Epithelial cell of proximal tubule (primary cell): ENCODE data around the gene SLCO1B3. TPM values are rescaled to one million over a fixed set of nuclear protein-coding genes. Genes with fewer than 3 reads are reported as not detected.

ENCODE experiments used
- DNase-seq: peaks from one replicate; pipeline ENCODE4 v3.0.0-alpha.2; 2011; ENCODE audit warnings: low read depth
- H3K4me3 ChIP-seq: 2 replicates; pipeline ENCODE4 v1.5.1; 2011; ENCODE audit warnings: low read depth, mild to moderate bottlenecking, low read length
- total RNA-seq: library from RNA; depleted of rRNA; stranded (reverse); fragments of >200 nt; gene quantifications from 2 replicates; pipeline ENCODE4 v1.2.3, GENCODE V29; 2015
- TF ChIP-seq, protein P1 (sequence below): conservative IDR thresholded peaks from 2 replicates; pipeline ENCODE4 v1.5.1; 2012; ENCODE audit warnings: low read depth, mild to moderate bottlenecking, low read length

The SLCO1B3 gene
- total RNA-seq, 1 donor from 2014 or later = not detected

DNA sequence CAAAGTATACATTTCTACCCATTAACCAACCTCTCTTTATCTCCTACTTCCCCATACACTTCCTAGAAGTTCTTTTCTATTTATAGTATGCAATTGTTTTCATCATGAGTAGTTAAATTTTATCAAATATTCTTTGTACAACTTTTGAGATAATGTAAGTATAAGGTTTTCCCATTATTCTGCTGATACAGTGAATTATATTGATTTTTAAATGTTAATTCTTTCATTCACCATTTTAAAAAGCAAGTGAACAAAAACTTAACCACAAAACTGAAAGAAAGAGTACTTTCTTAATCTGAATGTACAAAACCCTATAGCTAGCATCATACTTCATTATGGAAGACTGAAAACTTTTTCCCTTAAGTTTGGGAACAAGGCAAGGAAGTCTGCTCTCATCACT lies 9.5 kb upstream of the SLCO1B3 start:
- H3K4me3 ChIP-seq = no peak overlapping the region
- TF ChIP-seq, protein P1, sequence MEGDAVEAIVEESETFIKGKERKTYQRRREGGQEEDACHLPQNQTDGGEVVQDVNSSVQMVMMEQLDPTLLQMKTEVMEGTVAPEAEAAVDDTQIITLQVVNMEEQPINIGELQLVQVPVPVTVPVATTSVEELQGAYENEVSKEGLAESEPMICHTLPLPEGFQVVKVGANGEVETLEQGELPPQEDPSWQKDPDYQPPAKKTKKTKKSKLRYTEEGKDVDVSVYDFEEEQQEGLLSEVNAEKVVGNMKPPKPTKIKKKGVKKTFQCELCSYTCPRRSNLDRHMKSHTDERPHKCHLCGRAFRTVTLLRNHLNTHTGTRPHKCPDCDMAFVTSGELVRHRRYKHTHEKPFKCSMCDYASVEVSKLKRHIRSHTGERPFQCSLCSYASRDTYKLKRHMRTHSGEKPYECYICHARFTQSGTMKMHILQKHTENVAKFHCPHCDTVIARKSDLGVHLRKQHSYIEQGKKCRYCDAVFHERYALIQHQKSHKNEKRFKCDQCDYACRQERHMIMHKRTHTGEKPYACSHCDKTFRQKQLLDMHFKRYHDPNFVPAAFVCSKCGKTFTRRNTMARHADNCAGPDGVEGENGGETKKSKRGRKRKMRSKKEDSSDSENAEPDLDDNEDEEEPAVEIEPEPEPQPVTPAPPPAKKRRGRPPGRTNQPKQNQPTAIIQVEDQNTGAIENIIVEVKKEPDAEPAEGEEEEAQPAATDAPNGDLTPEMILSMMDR = no peak
- DNase-seq = no peak

DNA sequence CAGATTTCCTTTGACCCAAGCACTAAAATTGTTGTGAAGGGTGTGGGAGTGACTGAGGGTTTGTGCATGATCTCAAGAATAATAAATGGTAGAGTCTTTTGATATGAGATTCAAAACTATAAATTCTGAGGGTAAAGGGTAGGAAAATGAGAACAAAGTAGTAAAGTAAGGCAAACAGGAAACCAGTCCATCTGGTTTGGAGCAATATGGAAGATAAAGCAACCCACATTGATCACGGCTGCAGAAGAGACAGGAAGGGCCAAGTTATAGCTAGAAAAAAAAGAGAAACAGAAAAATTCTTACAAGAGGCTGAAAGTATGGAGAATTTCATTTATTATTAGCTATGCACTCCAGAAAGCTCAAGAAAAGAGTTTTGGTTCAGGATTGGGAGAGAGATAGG lies 4.6 kb upstream of the SLCO1B3 start:
- H3K4me3 ChIP-seq = no peak overlapping the region
- DNase-seq = no peak
- TF ChIP-seq, protein P1 = no peak

DNA sequence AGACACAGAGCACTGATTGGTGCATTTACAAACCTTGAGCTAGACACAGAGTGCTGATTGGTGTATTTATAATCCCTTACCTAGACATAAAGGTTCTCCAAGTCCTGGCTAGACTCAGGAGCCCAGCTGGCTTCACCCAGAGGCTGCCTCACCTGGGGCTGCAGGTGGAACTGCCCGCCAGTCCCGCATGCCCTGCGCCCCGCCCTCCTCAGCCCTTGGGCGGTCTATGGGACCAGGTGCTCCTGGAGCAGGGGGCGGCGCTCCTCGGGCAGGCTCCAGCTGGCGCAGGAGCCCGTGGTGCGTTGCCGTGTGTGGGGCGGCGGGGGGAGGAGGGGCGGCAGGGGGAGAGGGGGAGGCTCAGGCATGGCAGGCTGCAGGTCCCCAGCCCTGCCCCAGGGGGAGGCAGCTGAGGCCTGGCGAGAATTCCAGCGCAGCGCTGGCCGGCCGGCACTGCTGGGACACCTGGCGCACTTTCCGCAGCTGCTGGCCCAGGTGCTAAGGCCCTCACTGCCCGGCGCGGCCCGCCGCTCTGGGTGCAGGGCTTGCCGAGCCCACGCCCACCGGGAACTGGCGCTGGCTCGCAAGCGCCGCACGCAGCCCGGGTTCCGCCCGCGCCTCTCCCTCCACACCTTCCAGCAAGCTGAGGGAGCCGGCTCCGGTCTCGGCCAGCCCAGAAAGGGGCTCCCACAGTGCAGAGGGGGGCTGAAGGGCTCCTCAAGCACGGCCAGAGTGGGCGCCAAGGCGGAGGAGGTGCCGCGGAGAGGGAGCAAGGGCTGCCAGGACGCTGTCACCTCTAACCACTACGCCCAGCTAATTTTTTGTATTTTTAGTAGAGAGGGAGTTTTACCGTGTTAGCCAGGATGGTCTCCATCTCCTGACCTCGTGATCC lies 3.1 kb upstream of the SLCO1B3 start:
- H3K4me3 ChIP-seq = no peak overlapping the region

DNA sequence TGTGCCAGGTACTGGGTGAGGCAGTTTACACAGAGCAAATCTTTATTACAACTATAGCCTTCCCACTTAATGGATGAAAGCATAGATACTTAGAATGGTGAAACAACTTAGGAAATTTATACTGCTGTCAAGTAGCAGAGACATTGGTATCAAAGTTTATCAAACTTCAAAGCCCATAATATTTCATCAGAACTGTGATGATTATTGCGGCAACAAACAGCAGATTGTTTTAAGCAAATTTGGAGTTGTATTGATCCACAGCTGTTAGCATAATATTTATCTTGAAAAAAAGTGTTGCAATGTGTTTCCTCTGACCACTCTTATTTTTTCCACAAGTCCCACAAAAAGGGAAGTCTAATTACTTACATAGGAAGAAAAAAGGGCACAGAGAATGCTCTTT lies 2.0 kb upstream of the SLCO1B3 start:
- no peak for DNase-seq
- no peak overlapping the region for H3K4me3 ChIP-seq
- TF ChIP-seq, protein P1 = no peak

More for the DNA sequence above, 3.1 kb upstream of the SLCO1B3 start:
- TF ChIP-seq, protein P1 = no peak
- DNase-seq = no peak

DNA sequence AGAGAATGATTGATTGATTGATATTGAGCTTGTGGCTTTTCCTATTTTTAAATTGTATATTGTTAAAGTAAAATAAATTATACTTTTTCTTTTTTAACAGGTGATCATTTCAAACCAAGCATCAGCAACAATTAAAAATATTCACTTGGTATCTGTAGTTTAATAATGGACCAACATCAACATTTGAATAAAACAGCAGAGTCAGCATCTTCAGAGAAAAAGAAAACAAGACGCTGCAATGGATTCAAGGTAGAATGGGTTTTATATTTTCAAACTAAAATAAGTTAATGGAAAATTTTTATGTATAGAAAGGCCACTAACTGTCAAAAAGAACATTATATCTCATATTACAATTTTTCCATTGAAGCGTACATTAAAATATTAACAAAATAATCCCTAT lies 5.1 kb downstream of the SLCO1B3 start:
- TF ChIP-seq, protein P1 = no peak
- H3K4me3 ChIP-seq = no peak overlapping the region
- no peak for DNase-seq

DNA sequence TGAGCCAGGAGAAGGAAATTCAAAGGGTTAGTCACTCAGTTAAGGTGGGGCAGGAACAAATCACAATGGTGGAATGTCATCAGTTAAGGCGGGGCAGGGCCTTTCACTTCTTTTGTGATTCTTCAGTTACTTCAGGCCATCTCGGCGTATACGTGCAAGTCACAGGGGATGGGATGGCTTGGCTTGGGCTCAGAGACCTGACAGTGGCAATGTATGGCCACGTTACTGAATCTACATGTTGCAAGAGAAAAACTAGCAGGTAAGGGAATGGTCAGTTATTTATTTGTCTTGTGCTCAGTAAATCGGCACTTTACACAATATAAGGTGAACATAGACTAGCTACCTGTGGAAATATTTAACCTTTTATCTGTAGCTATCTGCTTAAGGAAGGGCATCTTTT lies 11.9 kb downstream of the SLCO1B3 start:
- TF ChIP-seq, protein P1 = no peak
- no peak for DNase-seq
- no peak overlapping the region for H3K4me3 ChIP-seq

DNA sequence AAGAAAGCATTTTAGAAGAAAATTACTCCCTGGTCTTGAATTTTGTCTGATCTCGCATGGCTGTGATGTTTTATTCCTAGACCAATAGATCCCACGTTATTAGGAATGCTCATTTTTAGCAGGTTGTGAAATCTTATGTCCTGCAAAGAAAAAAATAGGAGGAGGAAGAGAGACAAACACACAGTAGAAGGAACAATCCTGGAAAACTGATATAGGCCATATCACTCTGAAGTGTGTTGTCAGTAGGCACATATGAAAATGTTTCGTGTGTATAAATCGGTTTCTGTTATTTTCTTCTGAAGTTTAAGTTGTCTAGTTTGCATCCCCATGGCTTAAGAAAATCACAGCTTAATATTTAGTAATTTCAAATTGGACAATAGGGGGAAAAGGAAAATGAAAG lies 12.4 kb downstream of the SLCO1B3 start:
- TF ChIP-seq, protein P1 = no peak
- H3K4me3 ChIP-seq = no peak overlapping the region
- DNase-seq = no peak
